Testis (tissue), 3 donors: ENCODE results near the gene RGR. TPM values are rescaled to one million over a fixed set of nuclear protein-coding genes. Genes with fewer than 3 reads are reported as not detected.

Experiments
- DNase-seq: peaks from one replicate; pipeline ENCODE4 v3.0.0-alpha.2; 2019
- H3K27ac ChIP-seq, 2 donors: fragments of 200-600 bp; sonication (generic); one replicate each; pipeline ENCODE4 v1.5.1; 2019
- H3K27me3 ChIP-seq: fragments of 200-600 bp; sonication (generic); one replicate; pipeline ENCODE4 v1.5.1; 2019
- H3K36me3 ChIP-seq: fragments of 200-600 bp; sonication (generic); one replicate; pipeline ENCODE4 v1.5.1; 2017; ENCODE audit warnings: low read depth; ENCODE audit errors: missing control alignments
- H3K4me1 ChIP-seq: fragments of 200-600 bp; sonication (generic); one replicate; pipeline ENCODE4 v1.5.1; 2019
- H3K4me3 ChIP-seq, 2 donors: fragments of 200-600 bp; sonication (generic); one replicate each; pipeline ENCODE4 v1.5.1; 2017 to 2019
- H3K9me3 ChIP-seq: fragments of 200-600 bp; sonication (generic); one replicate; pipeline ENCODE4 v1.5.1; 2017
- CTCF ChIP-seq, 3 experiments: fragments of 450-650 bp in 2 of 3; fragments of 200-600 bp in 1 of 3; sonication (generic) in 1 of 3; IDR thresholded peaks; one replicate each; pipeline ENCODE4 v1.5.1; 2016 to 2019; ENCODE audit warnings: antibody characterized with exemption in 3 of 3, mild to moderate bottlenecking in 2 of 3, moderate library complexity in 1 of 3
- POLR2A ChIP-seq: fragments of 450-650 bp; IDR thresholded peaks from one replicate; pipeline ENCODE4 v1.6.1; 2017; ENCODE audit warnings: antibody characterized with exemption, mild to moderate bottlenecking, moderate library complexity
- WGBS, 2 donors: methylation state at CpG; one replicate each; pipeline ENCODE4 v1.1.5; 2018; 5-methylcytosine and 5-hydroxymethylcytosine counted together
- intact Hi-C: fragments of 100-400 bp; cut with DNase I; formaldehyde crosslinking; loops from one replicate; pipeline ENCODE4 v1.15.1; 2023; ENCODE audit warnings: low total_unique reads
- polyA plus RNA-seq: library from polyadenylated mRNA; stranded (reverse); fragments of 350-450 nt; fragmentation: Illumina TruSeq; extraction: RNeasy Lipid Tissue Mini Kit (QIAGEN cat#74804); gene quantifications from one replicate; pipeline ENCODE4 v1.2.3, GENCODE V29; 2014; ENCODE audit warnings: low read depth, low replicate concordance; ENCODE audit not compliant: insufficient read depth
- total RNA-seq, 2 donors: library from RNA; depleted of rRNA; stranded (reverse); fragments of >200 nt; gene quantifications; one replicate each; pipeline ENCODE4 v1.2.3, GENCODE V29; 2016

RGR gene
- total and polyA plus RNA-seq, 3 donors from 2014 or later: 2.2 to 5.9 (median 3.7) TPM

GRCh38 chr10:84254552-84255478 is 10.0 kb downstream of the RGR start:
- no peaks in the 10 kb centered on the region for H3K9me3 ChIP-seq
- no peaks in the 10 kb centered on the region for H3K27me3 ChIP-seq
- H3K36me3 ChIP-seq: no peaks in the 10 kb centered on the region
- intact Hi-C loops: no loop called here
- WGBS, 2 donors: 62 to 64% methylated on average over 10 of the region's 10 CpGs
- no peak overlapping the region for H3K4me3 ChIP-seq
- H3K4me1 ChIP-seq: no peaks in the 10 kb centered on the region
- TF ChIP-seq POLR2A (no peak), CTCF (IDR thresholded peaks at IDR 0.05) (no peak)
- no peak overlapping the region for H3K27ac ChIP-seq
- no peak for DNase-seq

- 30 to 38% methylated on average over 32 to 35 of the region's 35 CpGs for WGBS, 2 donors
- no peaks in the 10 kb centered on the region for H3K27me3 ChIP-seq
- H3K4me3 ChIP-seq: peak overlapping the region; percentile 27 to 41
- DNase-seq: peak; percentile 69
- TF ChIP-seq CTCF (IDR thresholded peaks at IDR 0.05) (peak in 2 of 3 experiments; percentile 34 to 47), POLR2A (no peak)
- intact Hi-C loops: no loop called here
- H3K4me1 ChIP-seq: no peaks in the 10 kb centered on the region
- no peaks in the 10 kb centered on the region for H3K36me3 ChIP-seq
- H3K27ac ChIP-seq: no peak overlapping the region
- no peaks in the 10 kb centered on the region for H3K9me3 ChIP-seq
These were observed 11.9 kb downstream of the RGR start for GRCh38 chr10:84256510-84257342.

- no peak overlapping the region for H3K27ac ChIP-seq
- 70 to 71% methylated on average over 11 to 12 of the region's 15 CpGs for WGBS, 2 donors
- no peak for DNase-seq
- H3K9me3 ChIP-seq: no peaks in the 10 kb centered on the region
- no peaks in the 10 kb centered on the region for H3K27me3 ChIP-seq
- peak overlapping the region in 1 of 2 donors; percentile 41 for H3K4me3 ChIP-seq
- no peaks in the 10 kb centered on the region for H3K4me1 ChIP-seq
- no peaks in the 10 kb centered on the region for H3K36me3 ChIP-seq
- TF ChIP-seq POLR2A (no peak), CTCF (IDR thresholded peaks at IDR 0.05) (no peak)
- intact Hi-C loops: no loop called here
These were observed 12.6 kb downstream of the RGR start for GRCh38 chr10:84257343-84258020.

- no peaks in the 10 kb centered on the region for H3K4me1 ChIP-seq
- TF ChIP-seq CTCF (IDR thresholded peaks at IDR 0.05) (no peak), POLR2A (no peak)
- no peaks in the 10 kb centered on the region for H3K27me3 ChIP-seq
- H3K9me3 ChIP-seq: no peaks in the 10 kb centered on the region
- no peaks in the 10 kb centered on the region for H3K36me3 ChIP-seq
- no peak overlapping the region for H3K4me3 ChIP-seq
- no peak overlapping the region for H3K27ac ChIP-seq
- intact Hi-C loops: no loop called here
- no peak for DNase-seq
- 84 to 88% methylated on average over 7 of the region's 7 CpGs for WGBS, 2 donors
These were observed 13.3 kb downstream of the RGR start for GRCh38 chr10:84258034-84258695.
